ENCODE results near the gene LRCH1.

Gene LRCH1

DNA sequence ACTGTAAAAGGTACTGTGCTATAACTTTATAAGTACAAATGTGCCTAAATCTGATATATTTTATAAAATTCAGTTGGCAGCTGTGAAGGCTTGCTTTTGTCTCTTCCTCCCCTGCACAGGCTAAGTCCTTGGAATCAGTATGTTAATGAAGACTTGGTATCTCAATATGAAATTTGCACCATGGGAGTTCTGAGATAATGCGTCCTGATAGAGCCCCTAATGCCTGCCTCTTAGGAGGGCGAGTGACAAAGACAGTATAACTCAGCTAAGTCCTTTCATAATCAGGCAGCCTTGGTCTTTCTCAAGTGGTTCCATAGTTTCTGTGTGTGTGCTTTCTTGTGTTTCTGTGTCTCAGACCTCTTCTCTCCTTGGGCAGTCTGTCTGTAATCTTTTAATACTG, 14.7 kb downstream of the LRCH1 start:
- Histone ChIP-seq H3K9ac (ENCODE audit: low read depth, low read length) (no peak overlapping the region), H3K9me3 (ENCODE audit: control insufficient read depth, insufficient read depth, low read length) (no peaks in the 10 kb centered on the region), H3K27me3 (ENCODE audit: control insufficient read depth, insufficient read depth, low read length) (no peaks in the 10 kb centered on the region), H3K4me3 (ENCODE audit: low read depth, low read length) (no peak overlapping the region), H3K36me3 (ENCODE audit: control insufficient read depth, insufficient read depth, low read length) (no peaks in the 10 kb centered on the region), H3K4me1 (ENCODE audit: control insufficient read depth, insufficient read depth, low read length) (no peaks in the 10 kb centered on the region)

DNA sequence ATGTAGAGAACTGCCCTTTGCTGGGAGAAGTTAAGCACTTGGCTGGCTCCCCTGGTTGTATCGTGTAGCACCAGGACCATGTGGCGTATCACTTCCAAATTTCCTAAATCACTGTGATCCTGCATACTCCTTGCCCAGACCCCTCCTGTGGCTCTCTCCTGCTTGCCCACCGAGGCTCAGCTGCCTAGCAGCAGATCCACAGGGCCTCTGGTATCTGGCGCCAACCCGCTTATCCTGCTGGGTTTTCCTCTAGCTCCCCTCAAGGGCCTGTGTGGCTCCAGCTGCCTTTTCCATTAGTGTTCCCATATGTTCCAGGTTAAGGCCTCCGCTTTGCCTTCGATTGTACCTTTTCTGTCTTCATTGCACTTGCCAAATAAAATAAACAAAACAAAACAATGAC, 16.5 kb downstream of the LRCH1 start:
- H3K4me3 ChIP-seq (ENCODE audit: low read depth, low read length), result no peak overlapping the region
- no peaks in the 10 kb centered on the region for H3K4me1 ChIP-seq (ENCODE audit: control insufficient read depth, insufficient read depth, low read length)
- H3K36me3 ChIP-seq (ENCODE audit: control insufficient read depth, insufficient read depth, low read length), result no peaks in the 10 kb centered on the region
- H3K9me3 ChIP-seq (ENCODE audit: control insufficient read depth, insufficient read depth, low read length), result no peaks in the 10 kb centered on the region
- H3K9ac ChIP-seq (ENCODE audit: low read depth, low read length), result no peak overlapping the region
- H3K27me3 ChIP-seq (ENCODE audit: control insufficient read depth, insufficient read depth, low read length), result no peaks in the 10 kb centered on the region

GRCh38 chr13:46570273-46570672, 17.3 kb downstream of the LRCH1 start:
- Histone ChIP-seq H3K9me3 (ENCODE audit: control insufficient read depth, insufficient read depth, low read length) (no peaks in the 10 kb centered on the region), H3K4me3 (ENCODE audit: low read depth, low read length) (no peak overlapping the region), H3K4me1 (ENCODE audit: control insufficient read depth, insufficient read depth, low read length) (no peaks in the 10 kb centered on the region), H3K9ac (ENCODE audit: low read depth, low read length) (no peak overlapping the region), H3K27me3 (ENCODE audit: control insufficient read depth, insufficient read depth, low read length) (no peaks in the 10 kb centered on the region), H3K36me3 (ENCODE audit: control insufficient read depth, insufficient read depth, low read length) (no peaks in the 10 kb centered on the region)

DNA sequence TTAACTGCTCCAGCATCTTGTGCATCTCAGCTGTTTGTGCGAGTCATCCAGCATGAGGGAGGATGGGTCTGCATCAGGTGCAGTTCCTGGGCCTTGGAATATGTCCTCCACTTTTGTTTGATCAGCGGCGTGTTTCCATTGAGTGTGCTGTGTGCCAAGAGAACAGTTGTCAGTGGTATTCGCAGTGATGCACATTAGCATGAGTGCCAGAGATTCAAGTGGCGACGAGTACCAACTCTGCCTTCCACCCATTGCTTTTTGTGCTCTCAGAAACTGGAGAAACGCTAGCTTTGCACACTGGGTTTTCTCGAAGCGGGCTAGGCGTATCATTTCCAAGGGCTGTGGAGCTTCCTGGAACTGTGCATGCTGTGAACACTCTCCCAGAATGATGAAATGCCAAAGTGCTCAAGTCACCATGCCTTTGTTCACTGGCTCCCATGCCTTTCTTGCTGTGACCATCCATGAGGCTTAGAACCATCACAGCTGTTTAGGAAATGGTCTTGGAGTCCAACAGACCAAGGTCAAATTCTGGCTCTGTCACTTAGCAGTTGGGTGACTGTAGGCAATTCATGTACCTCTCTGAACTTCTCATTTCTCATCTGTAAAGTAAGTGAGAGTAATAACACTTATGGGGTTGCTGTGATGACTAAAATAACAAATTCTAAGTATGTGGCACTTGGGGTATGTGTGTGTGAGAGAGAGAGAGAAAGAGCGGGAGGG, 18.4 kb downstream of the LRCH1 start:
- Histone ChIP-seq H3K4me1 (ENCODE audit: control insufficient read depth, insufficient read depth, low read length) (no peaks in the 10 kb centered on the region), H3K4me3 (ENCODE audit: low read depth, low read length) (no peak overlapping the region), H3K36me3 (ENCODE audit: control insufficient read depth, insufficient read depth, low read length) (no peaks in the 10 kb centered on the region), H3K27me3 (ENCODE audit: control insufficient read depth, insufficient read depth, low read length) (no peaks in the 10 kb centered on the region), H3K9me3 (ENCODE audit: control insufficient read depth, insufficient read depth, low read length) (no peaks in the 10 kb centered on the region), H3K9ac (ENCODE audit: low read depth, low read length) (no peak overlapping the region)

DNA sequence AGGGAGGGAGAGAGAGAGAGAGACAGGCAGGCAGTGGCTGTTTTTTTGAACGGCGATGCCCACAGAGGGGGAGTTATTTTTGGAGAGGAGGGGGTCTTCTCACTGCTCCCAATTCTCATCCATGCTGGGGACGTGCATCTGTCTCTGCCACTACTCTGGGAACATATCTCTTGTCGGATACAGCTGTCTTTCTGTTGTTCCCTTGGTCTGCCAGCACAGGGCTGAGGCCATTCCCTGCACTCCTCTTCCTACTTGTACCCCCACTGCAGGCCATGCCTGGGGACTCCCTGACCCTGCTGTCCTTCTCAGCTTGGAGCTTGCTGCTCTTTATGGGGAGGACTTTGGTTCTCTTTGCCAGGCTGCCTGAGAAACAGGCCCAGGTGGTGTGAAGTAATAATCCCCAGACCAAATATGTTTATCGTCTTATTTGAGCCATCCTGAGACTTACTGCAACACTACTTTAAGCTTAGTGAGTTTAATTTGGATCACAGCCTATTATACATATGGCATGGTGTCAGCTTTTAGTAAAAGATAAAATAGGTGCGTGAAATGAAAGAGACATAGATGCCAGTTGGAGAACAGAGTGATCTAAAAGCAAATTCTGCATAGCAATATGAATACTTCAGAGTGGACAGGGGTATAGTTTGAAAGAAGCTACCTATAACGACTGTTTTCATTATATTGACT, 19.1 kb downstream of the LRCH1 start:
- H3K4me1 ChIP-seq (ENCODE audit: control insufficient read depth, insufficient read depth, low read length), result no peaks in the 10 kb centered on the region
- no peak overlapping the region for H3K9ac ChIP-seq (ENCODE audit: low read depth, low read length)
- H3K9me3 ChIP-seq (ENCODE audit: control insufficient read depth, insufficient read depth, low read length), result no peaks in the 10 kb centered on the region

GRCh38 chr13:46572752-46573431, 19.9 kb downstream of the LRCH1 start:
- H3K4me1 ChIP-seq (ENCODE audit: control insufficient read depth, insufficient read depth, low read length), result no peaks in the 10 kb centered on the region
- H3K9me3 ChIP-seq (ENCODE audit: control insufficient read depth, insufficient read depth, low read length), result no peaks in the 10 kb centered on the region
- H3K36me3 ChIP-seq (ENCODE audit: control insufficient read depth, insufficient read depth, low read length), result no peaks in the 10 kb centered on the region
- H3K9ac ChIP-seq (ENCODE audit: low read depth, low read length), result no peak overlapping the region
- no peak overlapping the region for H3K4me3 ChIP-seq (ENCODE audit: low read depth, low read length)
- H3K27me3 ChIP-seq (ENCODE audit: control insufficient read depth, insufficient read depth, low read length), result no peaks in the 10 kb centered on the region

More for the DNA sequence above, 19.1 kb downstream of the LRCH1 start:
- Histone ChIP-seq H3K36me3 (ENCODE audit: control insufficient read depth, insufficient read depth, low read length) (no peaks in the 10 kb centered on the region), H3K27me3 (ENCODE audit: control insufficient read depth, insufficient read depth, low read length) (no peaks in the 10 kb centered on the region), H3K4me3 (ENCODE audit: low read depth, low read length) (no peak overlapping the region)

DNA sequence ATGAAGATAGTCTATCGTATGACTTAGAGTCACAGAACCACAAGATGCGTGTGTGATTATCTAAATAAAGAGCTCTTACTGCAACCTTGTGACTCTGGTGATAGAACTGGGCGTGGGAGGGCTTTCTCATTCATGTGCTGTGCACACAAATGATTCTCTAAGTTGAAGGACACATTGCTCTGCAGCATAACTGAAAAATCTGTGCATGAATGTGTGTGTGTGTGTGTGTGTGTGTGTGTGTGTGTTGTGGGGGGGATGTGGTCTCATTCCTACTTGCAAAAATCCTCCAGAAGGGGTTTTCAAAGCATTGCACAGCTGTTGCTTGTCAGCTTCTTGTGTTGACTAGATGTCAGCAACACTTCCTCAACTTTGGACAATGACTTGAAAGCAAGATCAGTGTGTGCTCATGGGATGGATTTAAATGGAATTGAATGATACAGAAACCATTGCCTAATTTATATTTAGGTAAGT, 22.4 kb downstream of the LRCH1 start:
- Histone ChIP-seq H3K4me3 (ENCODE audit: low read depth, low read length) (no peak overlapping the region), H3K27me3 (ENCODE audit: control insufficient read depth, insufficient read depth, low read length) (no peaks in the 10 kb centered on the region), H3K9ac (ENCODE audit: low read depth, low read length) (no peak overlapping the region), H3K9me3 (ENCODE audit: control insufficient read depth, insufficient read depth, low read length) (no peaks in the 10 kb centered on the region), H3K4me1 (ENCODE audit: control insufficient read depth, insufficient read depth, low read length) (peaks cover 2% of the 10 kb centered on the region), H3K36me3 (ENCODE audit: control insufficient read depth, insufficient read depth, low read length) (no peaks in the 10 kb centered on the region)

GRCh38 chr13:46575818-46576221, 22.9 kb downstream of the LRCH1 start:
- no peak overlapping the region for H3K9ac ChIP-seq (ENCODE audit: low read depth, low read length)
- no peak overlapping the region for H3K4me3 ChIP-seq (ENCODE audit: low read depth, low read length)
- no peaks in the 10 kb centered on the region for H3K27me3 ChIP-seq (ENCODE audit: control insufficient read depth, insufficient read depth, low read length)

GRCh38 chr13:46576762-46577161, 23.8 kb downstream of the LRCH1 start:
- Histone ChIP-seq H3K9me3 (ENCODE audit: control insufficient read depth, insufficient read depth, low read length) (no peaks in the 10 kb centered on the region), H3K27me3 (ENCODE audit: control insufficient read depth, insufficient read depth, low read length) (no peaks in the 10 kb centered on the region), H3K4me3 (ENCODE audit: low read depth, low read length) (no peak overlapping the region), H3K4me1 (ENCODE audit: control insufficient read depth, insufficient read depth, low read length) (peaks cover 2% of the 10 kb centered on the region), H3K9ac (ENCODE audit: low read depth, low read length) (no peak overlapping the region), H3K36me3 (ENCODE audit: control insufficient read depth, insufficient read depth, low read length) (no peaks in the 10 kb centered on the region)

More at GRCh38 chr13:46575818-46576221, 22.9 kb downstream of the LRCH1 start:
- Histone ChIP-seq H3K4me1 (ENCODE audit: control insufficient read depth, insufficient read depth, low read length) (peaks cover 2% of the 10 kb centered on the region), H3K36me3 (ENCODE audit: control insufficient read depth, insufficient read depth, low read length) (no peaks in the 10 kb centered on the region), H3K9me3 (ENCODE audit: control insufficient read depth, insufficient read depth, low read length) (no peaks in the 10 kb centered on the region)

DNA sequence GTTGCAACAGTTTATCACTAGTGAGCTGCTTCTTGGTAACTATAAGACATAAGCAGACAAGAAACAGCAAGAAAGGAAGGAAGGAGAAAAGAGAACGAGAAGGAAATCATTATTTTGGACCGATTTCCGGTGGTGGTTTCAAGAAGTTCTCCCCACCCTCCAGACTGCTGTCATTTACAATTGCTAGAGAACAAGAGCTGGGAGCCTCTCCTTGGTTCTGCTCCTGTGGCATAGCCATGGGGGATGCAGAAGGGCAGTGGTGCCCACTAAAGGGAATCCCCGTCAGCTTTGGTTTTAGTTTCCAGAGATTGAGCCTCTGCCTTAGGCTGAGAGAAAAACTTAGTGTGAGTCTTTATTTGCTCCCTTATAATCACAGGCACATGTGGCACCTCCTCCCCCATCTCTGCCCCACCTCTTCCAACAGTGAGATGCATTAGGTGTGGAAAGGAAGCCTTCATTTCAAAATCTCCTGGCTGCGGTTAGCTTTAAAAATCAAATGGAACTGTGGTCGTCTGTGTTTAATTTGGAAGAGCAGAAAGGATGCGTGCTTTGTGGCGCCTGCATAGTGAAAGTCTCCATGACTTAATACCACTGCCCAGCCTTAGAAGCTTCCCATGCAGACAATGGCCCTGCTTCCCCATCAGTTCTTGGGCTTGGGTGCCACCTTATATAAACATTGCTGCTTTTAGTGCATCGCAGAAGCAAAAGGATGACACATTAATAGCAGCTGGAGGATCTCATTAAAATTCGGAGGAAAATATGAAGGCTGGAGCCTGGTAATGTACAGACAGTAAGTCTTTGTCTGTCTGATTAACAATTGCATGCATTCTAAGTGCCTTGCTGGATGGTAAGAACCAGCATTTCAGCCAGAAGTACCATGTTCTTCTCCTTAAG, 25.0 kb downstream of the LRCH1 start:
- Histone ChIP-seq H3K9ac (ENCODE audit: low read depth, low read length) (no peak overlapping the region), H3K4me3 (ENCODE audit: low read depth, low read length) (no peak overlapping the region), H3K9me3 (ENCODE audit: control insufficient read depth, insufficient read depth, low read length) (no peaks in the 10 kb centered on the region), H3K4me1 (ENCODE audit: control insufficient read depth, insufficient read depth, low read length) (peaks cover 2% of the 10 kb centered on the region), H3K36me3 (ENCODE audit: control insufficient read depth, insufficient read depth, low read length) (no peaks in the 10 kb centered on the region), H3K27me3 (ENCODE audit: control insufficient read depth, insufficient read depth, low read length) (no peaks in the 10 kb centered on the region)

DNA sequence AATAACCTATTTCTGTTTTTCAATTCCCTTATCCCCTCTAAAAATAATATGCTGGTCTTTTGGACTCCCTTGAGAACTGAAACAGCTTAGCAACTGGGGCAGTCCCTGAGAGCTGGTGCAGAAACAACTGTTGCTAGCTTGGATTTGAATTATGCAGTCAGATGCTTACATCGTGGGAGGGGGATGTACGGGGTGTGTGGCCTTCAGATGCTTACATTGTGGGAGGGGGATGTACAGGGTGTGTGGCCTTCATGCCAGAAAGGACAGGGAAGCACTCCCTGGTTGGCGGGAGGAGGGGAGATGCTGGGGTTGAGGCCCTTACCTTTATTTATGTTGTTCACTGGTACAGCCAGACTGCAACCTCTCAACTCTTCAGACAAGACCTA, 25.6 kb downstream of the LRCH1 start:
- Histone ChIP-seq H3K9ac (ENCODE audit: low read depth, low read length) (no peak overlapping the region), H3K9me3 (ENCODE audit: control insufficient read depth, insufficient read depth, low read length) (no peaks in the 10 kb centered on the region), H3K36me3 (ENCODE audit: control insufficient read depth, insufficient read depth, low read length) (no peaks in the 10 kb centered on the region), H3K4me3 (ENCODE audit: low read depth, low read length) (no peak overlapping the region), H3K4me1 (ENCODE audit: control insufficient read depth, insufficient read depth, low read length) (peaks cover 2% of the 10 kb centered on the region), H3K27me3 (ENCODE audit: control insufficient read depth, insufficient read depth, low read length) (no peaks in the 10 kb centered on the region)

Data from iPS-15b (cell line).